ENCODE measurements around the gene TRIO.

DNA sequence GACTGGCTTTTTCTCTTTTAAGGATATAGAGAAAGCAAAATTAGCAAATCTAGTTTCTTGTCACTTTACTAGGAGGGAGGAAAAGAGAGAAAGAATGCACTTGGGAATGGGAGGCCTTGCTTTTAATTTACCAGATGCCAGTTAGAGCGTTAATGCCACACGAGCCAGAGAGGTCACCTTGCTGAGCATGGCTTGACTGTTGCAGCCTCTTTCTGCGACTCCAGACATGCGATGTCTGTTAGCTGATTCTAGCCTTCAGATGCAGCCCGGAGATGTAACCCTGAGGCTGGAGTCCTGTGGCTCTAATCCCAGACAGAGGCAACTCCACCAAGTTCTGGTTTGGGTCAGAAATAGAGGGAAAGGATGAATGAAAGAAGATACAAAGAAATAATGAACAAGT is 152.5 kb downstream of the TRIO start:
- TF ChIP-seq, protein P1, sequence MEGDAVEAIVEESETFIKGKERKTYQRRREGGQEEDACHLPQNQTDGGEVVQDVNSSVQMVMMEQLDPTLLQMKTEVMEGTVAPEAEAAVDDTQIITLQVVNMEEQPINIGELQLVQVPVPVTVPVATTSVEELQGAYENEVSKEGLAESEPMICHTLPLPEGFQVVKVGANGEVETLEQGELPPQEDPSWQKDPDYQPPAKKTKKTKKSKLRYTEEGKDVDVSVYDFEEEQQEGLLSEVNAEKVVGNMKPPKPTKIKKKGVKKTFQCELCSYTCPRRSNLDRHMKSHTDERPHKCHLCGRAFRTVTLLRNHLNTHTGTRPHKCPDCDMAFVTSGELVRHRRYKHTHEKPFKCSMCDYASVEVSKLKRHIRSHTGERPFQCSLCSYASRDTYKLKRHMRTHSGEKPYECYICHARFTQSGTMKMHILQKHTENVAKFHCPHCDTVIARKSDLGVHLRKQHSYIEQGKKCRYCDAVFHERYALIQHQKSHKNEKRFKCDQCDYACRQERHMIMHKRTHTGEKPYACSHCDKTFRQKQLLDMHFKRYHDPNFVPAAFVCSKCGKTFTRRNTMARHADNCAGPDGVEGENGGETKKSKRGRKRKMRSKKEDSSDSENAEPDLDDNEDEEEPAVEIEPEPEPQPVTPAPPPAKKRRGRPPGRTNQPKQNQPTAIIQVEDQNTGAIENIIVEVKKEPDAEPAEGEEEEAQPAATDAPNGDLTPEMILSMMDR (IDR thresholded peaks at IDR 0.05; ENCODE audit: low read length): no peak
- TF ChIP-seq EZH2phosphoT487 (IDR thresholded peaks at IDR 0.05; ENCODE audit: low read length): no peak
